HG03378 (cell line): ENCODE results near the gene A2M.

Experiments used
- ATAC-seq: cut with Tn5 transposase; IDR thresholded peaks from one replicate; pipeline ENCODE4 v1.9.1; 2021; ENCODE audit warnings: mild to moderate bottlenecking, moderate library complexity; ENCODE audit not compliant: unreplicated experiment

The A2M gene

GRCh38 chr12:9122091-9122609 lies 6.4 kb upstream of the A2M start:
- no peak for ATAC-seq

DNA sequence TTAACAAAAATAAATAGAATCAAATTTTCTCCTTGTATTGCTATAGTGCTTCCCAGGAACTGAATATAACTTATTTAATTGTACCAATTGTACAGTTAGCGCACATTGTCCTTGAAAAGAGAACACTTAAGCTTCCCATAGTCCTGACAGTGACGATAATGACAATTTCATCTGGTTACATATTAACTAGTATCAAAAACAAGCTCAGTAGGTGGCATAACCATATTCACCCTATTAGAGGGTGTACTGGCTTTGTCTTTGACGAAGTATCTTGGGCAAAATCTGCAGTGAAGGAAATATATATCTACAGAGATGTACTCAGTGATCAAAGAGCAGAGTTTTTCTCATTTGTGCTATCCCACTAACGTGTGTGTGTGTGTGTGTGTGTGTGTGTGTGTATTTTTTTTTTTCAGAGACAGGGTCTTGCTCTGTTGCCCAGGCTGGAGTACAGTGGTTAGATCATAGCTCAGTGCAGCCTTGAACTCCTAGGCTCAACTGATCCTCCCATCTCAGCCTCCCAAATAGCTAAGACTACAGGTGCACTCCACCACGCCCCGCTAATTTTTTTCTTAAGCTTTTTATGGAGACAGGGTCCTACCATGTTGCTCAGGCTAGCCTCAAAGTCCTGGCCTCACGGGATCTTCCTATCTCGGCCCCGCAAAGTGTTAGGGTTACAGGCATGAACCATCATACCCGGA lies 4.9 kb upstream of the A2M start:
- no peak for ATAC-seq

DNA sequence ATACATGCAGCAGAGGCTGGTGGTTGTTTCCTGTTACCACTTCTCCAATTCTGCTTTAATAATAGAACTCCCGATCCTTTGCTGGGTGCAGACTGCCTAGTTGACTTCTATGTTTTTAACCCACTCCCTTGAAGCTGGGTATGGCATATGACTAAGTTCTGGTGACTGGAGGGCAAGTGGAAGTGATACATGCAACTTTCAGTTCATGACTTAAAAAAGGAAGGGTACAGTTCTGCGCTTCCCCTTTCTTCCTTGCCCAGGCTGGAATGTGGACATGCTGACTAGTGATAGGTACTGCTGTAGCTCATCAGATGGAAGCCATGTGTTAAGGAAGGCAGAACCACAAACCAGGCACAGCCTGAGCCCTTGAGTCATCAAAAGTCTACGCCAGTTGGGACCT lies 2.4 kb upstream of the A2M start:
- ATAC-seq, result peak; percentile 65

DNA sequence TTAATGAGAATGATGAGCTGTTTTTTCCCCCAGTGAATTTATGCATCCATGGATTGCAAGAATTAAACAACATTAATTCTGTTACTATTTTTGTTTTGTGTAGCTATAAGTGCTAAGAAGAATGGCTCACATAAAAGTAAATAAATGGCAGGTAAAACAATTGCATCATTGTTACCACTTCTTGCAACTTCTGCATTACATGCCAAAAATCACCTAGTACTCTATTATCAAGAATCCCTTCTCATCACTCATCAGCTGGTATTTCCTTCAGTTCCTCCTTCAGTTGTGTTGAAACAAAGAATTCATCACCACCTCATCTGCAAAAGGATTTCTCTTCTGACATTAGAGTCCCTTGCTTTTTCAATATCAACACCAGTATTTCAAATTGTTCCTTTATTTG lies 773 bp downstream of the A2M start:
- ATAC-seq, result no peak

DNA sequence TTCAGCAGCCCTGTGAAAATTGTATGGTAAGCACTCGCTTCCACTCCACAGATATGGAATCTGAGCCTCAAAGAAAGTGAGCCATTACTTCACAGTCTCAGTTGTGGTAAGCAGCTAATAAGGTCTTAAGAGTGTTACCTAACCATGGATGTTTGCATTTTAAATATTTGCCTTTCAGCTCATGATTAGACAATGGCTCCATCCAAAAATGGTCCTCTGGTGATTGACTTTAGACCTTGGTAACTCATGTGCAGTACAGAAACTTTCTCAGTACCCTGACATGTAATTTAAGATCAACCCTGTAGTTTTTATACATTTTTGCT lies 1.8 kb downstream of the A2M start:
- no peak for ATAC-seq

DNA sequence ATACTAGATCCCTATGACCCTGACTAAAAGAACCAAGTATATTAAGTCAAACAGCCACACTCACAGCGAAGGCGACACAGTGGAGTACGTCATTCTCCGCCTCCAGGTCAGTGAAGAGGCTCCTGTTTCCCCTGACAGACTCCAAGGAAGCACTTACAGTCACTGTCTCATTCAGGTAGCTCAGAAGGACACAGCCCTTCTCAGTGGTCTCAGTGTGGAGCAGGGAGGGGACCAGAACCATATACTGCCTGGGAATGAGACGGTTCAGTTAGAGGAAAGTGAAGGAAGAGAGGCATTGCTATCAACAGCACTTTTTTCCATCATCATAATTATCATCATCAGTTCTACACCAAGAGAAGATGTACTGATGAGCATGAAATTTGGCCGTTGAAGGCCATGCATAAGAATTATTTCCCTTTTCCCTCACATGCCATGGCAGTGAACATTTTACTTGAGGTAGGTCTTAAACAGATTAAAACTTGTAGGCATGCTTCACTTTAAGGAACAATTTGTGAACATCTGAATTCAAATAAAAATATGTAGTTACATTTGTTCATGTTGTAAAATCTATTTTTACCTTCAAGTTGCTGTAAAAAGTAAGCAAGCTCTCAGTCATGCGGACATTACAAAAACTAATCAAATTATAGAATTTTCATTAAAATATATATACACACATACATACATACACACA lies 2.3 kb downstream of the A2M start:
- no peak for ATAC-seq

- ATAC-seq, result no peak
These were observed 3.5 kb downstream of the A2M start for GRCh38 chr12:9112076-9112853.

DNA sequence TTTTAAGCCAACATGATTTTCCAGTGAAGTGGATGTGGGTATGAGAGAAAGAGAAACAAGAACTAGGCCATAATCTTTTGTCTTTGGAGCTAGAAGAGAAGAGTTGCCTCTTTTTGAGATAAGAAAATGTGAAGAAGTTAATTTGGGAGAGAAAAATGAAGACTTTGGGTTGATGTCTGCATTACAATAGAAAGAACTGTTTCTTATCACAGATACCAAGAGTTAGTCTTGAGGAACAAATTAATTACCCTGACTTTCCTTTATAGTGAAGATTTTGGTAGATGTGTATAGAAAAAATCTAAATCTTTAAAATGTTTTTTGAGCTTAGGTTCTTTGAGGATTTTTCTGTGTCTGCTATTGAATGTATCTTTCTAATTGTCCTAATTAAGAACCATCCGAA lies 4.2 kb downstream of the A2M start:
- ATAC-seq, result no peak

DNA sequence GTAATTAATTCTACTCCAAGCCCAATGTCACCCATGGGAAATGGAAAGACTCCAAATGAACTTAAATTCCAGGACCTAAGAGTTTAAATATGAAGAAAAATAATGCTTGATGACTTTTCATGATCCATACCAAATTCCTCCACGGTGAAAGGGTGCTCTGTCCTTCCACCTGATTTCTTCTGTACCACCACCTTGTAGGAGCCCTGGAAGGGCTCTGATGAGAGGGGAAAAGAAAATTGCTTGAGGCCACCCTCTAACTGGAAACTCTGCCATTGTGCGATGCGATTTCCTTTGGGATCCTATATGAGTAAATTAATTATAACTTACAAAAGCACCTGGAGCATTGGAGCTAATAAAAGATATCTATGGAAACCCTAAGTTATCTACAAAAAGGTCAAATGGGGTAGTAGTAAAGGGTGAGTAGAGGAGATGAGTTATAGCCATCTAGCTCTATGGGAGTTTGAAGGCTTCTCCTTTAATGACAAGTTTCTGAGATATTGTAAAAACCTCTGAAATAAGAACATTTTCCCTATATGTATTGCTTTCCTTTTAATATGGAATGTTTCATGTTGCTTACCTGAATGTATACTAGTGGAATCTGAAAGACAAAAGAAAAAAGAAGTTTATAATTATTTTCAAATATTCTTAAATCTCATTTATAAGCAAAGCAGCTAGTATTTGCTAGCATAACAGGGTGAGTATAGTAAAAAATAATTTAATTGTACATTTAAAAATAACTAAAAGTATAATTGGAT lies 5.8 kb downstream of the A2M start:
- no peak for ATAC-seq

DNA sequence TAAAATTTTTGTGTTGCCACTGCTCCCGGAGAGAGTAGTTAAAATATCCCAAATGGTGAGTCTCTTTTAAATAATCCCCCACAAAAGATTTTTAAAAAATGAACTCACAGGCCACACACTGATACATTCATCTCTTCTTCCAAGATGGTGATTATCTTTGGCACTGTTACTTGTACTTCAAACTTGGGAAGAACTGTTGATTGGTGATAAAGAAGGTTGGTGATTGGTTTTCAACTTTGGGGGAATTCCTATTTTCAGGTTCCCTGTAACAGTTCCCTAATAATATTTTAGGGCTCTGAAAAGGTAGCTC lies 6.6 kb downstream of the A2M start:
- no peak for ATAC-seq

DNA sequence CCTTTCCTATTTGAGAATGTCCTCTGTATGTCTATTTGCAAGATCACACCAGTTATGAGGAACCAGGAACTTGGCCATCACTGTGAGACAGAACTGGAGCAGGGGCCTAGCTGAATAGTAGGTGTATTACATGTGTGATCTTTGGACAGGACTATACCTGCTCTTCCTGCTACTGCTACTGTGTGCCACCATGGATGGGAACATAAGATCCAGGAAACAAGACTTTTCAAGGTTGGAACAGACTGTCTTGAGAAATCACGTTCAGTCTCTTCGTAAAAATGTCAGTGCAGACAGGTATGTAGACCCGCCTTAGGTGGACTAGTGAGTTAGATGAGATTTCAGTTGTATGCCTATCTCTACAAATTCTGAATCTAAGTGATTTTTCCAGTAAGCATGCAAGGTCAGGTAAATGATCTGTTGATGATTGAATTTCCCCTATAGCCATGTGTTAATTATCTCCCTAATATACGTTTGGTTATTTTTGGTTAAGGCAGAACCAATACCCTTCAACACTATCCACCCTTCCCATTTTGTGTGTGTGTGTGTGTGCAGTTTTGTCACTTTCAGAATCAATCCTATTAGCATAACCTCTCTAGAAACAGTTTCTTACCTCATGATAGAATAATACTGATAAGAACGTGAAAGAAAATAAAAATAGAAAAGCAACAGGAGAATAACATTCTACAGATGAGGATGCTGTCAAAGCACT lies 7.1 kb downstream of the A2M start:
- no peak for ATAC-seq

GRCh38 chr12:9107542-9107873 lies 8.2 kb downstream of the A2M start:
- no peak for ATAC-seq

DNA sequence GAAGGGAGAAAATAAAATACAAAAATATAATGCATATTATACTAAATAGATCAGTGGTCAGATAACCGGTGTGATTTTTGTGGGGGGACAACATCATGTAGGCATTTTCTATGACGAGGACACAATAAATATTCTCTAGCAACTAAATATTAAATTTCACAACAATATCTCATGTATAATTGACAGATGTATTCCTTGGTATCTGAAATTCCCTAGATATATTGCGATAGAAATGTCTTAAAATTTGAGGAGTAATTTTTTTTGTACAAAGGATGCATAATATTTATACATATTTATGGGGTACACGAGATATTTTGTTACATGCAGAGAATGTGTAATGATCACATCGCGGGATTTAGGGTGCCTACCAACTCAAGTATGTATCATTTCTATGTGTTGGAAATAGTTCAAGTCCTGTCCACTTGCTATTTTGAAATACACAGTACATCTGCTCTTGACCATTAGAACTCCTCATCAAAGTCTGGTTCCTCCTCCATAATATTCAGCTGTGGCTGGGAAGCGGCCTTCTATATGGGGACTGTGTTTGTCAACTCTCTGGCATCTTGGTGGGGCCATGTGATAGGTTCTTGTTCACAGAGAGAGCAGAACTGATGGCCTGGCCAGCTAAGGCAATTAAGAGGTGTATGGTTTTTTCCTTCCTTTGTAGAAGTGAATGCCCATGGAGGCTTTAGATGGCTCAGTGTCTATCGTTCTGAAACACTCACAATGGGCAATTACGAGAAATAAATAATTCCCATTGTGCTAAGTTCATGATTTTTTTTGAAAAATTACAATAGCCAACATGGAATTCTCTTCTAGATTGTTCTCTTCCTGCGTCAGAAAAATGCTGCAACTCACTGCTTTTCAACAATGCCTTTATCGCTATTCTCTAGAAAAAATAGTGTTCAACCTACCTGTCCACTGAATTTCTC lies 8.8 kb downstream of the A2M start:
- no peak for ATAC-seq

- no peak for ATAC-seq
These were observed 9.7 kb downstream of the A2M start for GRCh38 chr12:9106067-9106466.

DNA sequence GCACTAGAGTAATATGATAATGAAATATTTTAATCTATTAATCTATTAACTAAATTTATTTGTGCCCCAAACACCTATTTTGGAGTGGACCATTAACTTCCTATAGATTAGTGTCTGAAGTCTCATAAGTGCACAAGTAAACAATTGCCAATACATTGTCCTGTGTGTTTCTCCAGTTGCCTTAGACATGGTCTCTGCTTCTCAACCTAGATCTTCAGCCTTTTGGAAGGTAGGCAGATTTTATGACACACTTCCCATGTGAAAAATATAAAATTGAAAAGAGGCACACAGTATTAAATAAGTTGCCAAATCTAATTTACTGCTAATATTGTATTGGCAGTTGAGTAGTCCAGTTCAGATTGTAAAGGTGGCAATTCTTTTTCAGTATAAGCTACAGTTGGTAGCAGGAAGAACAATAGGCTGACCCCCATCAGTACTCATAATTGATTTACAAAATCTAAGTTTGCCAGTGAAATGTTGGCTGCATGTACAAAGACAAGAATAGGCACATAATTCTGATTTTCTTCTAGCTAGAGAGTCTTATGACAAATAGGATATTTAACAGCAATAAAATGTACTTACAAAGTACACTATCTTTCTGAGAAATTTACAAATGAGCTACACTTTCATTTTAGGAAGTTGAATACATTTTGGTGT lies 10.8 kb downstream of the A2M start:
- no peak for ATAC-seq

GRCh38 chr12:9104087-9104486 lies 11.6 kb downstream of the A2M start:
- ATAC-seq, result no peak

DNA sequence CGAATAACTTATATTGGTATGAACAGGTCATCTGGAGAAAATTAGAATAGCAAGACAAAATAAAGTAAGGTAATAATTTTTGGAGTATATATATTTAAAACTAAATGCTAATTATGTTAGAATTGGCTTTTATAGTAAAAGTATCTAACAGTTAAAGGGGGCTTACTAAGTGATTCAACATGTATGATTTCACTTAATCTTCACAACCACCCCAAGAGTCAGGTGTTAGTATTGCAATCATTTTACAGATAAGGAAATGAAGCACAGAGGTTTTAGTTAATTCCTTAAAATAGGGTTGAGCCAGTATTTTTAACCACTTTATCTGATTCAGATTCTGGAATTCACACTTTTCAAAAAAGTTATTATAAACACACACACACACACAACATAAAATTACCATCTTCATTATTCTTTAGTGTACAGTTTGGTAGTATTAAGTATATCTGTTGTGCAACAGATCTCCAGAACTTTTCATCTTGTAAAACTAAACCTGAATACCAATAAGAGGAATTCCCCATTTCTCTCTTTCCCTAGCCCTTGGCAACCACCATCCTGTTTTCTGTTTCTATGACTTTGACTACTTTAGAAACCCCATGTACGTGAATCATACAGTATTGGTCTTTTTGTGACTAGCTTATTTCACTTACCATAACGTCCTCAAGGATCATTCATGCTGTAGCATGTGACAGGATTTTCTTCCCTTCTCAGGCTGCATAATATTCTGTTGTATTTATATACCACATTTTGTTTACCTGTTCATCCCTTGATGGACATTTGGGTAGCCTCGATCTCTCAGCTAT lies 12.5 kb downstream of the A2M start:
- no peak for ATAC-seq

GRCh38 chr12:9101018-9101687 lies 14.6 kb downstream of the A2M start:
- ATAC-seq, result no peak
